Central memory CD8-positive, alpha-beta T cell (primary cell): Measurements from ENCODE around the gene CAMK2D.
A peak's percentile ranks its signal among the peaks of the same experiment; 100 is the strongest.
"Not testable (repeated sequence)": the region's sequence is repeated elsewhere in the genome, so short reads cannot be mapped to it uniquely, and the experiment has no call there.

Experiments
- ATAC-seq: fragments of 150-1000 bp; cut with Tn5 transposase; replicated peaks from 2 replicates; pipeline ENCODE4 v1.10.0; 2022; ENCODE audit warnings: mild to moderate bottlenecking, moderate FRiP score, moderate number of reproducible peaks; ENCODE audit not compliant: poor library complexity, severe bottlenecking; ENCODE audit errors: extremely low read depth
- DNase-seq, 2 donors: peaks; one replicate each; pipeline ENCODE4 v3.0.0; 2021; ENCODE audit warnings: low spot score in 2 of 2
- H3K27ac Mint-ChIP-seq: one replicate; pipeline ENCODE4 v1.8.0; 2022; ENCODE audit warnings: low read depth, mild to moderate bottlenecking, moderate library complexity, mixed read lengths
- H3K27me3 Mint-ChIP-seq: one replicate; pipeline ENCODE4 v1.8.0; 2022; ENCODE audit warnings: mixed read lengths
- H3K36me3 Mint-ChIP-seq: one replicate; pipeline ENCODE4 v1.8.0; 2022; ENCODE audit warnings: mild to moderate bottlenecking, moderate library complexity, mixed read lengths; ENCODE audit not compliant: insufficient read depth
- H3K4me1 Mint-ChIP-seq: one replicate; pipeline ENCODE4 v1.8.0; 2022; ENCODE audit warnings: mixed read lengths
- H3K4me3 Mint-ChIP-seq: one replicate; pipeline ENCODE4 v1.8.0; 2022; ENCODE audit warnings: mild to moderate bottlenecking, moderate library complexity, mixed read lengths
- H3K9me3 Mint-ChIP-seq: one replicate; pipeline ENCODE4 v1.8.0; 2022; ENCODE audit warnings: mixed read lengths

Gene CAMK2D

GRCh38 chr4:113705097-113705496, 56.4 kb downstream of the CAMK2D start:
- not testable (repeated sequence) for ATAC-seq, H3K27me3 Mint-ChIP-seq
- peaks cover 17% of the 10 kb centered on the region for H3K4me1 Mint-ChIP-seq

GRCh38 chr4:113702596-113702995, 58.9 kb downstream of the CAMK2D start:
- H3K9me3 Mint-ChIP-seq, H3K27me3 Mint-ChIP-seq, DNase-seq, H3K27ac Mint-ChIP-seq, ATAC-seq, H3K36me3 Mint-ChIP-seq, H3K4me3 Mint-ChIP-seq: not testable (repeated sequence)
- peaks cover 12% of the 10 kb centered on the region for H3K4me1 Mint-ChIP-seq

More at GRCh38 chr4:113705097-113705496, 56.4 kb downstream of the CAMK2D start:
- not testable (repeated sequence) for H3K36me3 Mint-ChIP-seq, H3K4me3 Mint-ChIP-seq, H3K27ac Mint-ChIP-seq, DNase-seq, H3K9me3 Mint-ChIP-seq

DNA sequence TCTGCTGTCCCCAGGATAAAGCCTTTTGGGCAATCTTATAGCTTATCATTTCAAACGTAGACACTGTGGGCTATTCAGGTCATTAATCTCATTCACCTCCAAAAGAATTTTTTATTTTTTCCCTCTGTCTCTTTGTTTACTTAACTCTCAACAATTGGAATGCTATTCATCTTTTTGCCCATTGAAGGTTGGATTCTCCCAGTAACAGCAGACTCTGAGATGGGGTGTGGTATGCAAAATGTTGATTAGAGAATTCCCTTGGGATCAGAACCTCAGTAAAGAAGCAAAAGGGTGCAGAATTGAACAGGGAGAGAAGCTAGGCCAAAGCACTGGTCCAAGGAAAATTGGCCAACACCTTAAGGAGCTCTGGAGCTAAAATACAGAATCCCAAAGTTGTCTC, 60.4 kb downstream of the CAMK2D start:
- H3K27me3 Mint-ChIP-seq: no peaks in the 10 kb centered on the region
- no peaks in the 10 kb centered on the region for H3K9me3 Mint-ChIP-seq
- H3K27ac Mint-ChIP-seq: no peak overlapping the region
- peaks cover 4% of the 10 kb centered on the region for H3K36me3 Mint-ChIP-seq
- peaks cover 6% of the 10 kb centered on the region for H3K4me1 Mint-ChIP-seq
- no peak for DNase-seq
- H3K4me3 Mint-ChIP-seq: no peak overlapping the region
- no peak for ATAC-seq

DNA sequence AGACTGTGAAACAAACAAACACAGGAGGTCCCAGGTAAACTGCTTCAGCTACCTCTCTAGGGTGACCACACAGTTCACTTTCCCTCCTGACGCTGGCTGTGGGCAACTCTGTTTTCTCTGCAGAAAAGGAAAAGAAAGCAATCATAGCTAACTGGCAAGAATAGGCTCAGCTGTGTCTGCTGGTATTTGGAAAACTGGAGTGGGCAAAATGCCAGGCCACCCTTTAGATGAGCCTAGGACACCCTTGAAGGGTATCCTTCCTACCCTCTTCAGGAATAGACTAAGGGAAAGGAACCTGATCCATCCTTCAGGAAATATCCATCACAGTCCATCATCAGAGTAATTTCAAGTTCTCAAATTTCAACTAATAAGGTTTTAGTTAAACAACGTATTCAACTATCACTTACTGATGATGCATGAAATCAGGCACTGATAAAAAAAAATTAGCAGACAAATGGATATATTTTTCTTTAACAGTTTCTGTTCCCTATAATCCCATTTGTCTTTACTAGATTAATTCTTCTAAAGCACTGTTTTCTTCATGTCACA, 60.9 kb downstream of the CAMK2D start:
- Mint-ChIP-seq H3K27ac (no peak overlapping the region), H3K4me3 (no peak overlapping the region), H3K9me3 (no peaks in the 10 kb centered on the region), H3K27me3 (no peaks in the 10 kb centered on the region), H3K36me3 (peaks cover 4% of the 10 kb centered on the region), H3K4me1 (peaks cover 6% of the 10 kb centered on the region)
- ATAC-seq (no peak), DNase-seq (no peak)

GRCh38 chr4:113699772-113700171, 61.8 kb downstream of the CAMK2D start:
- no peak for DNase-seq
- peaks cover 6% of the 10 kb centered on the region for H3K4me1 Mint-ChIP-seq

GRCh38 chr4:113697429-113697828, 64.1 kb downstream of the CAMK2D start:
- H3K27ac Mint-ChIP-seq: no peak overlapping the region
- H3K36me3 Mint-ChIP-seq: peaks cover 1% of the 10 kb centered on the region
- no peaks in the 10 kb centered on the region for H3K9me3 Mint-ChIP-seq
- no peak overlapping the region for H3K4me3 Mint-ChIP-seq
- ATAC-seq (no peak), DNase-seq (no peak)
- H3K27me3 Mint-ChIP-seq: no peaks in the 10 kb centered on the region
- H3K4me1 Mint-ChIP-seq: peaks cover 11% of the 10 kb centered on the region

More at GRCh38 chr4:113699772-113700171, 61.8 kb downstream of the CAMK2D start:
- Mint-ChIP-seq H3K27ac (no peak overlapping the region), H3K4me3 (no peak overlapping the region), H3K27me3 (no peaks in the 10 kb centered on the region), H3K9me3 (no peaks in the 10 kb centered on the region), H3K36me3 (peaks cover 4% of the 10 kb centered on the region)
- ATAC-seq: no peak

DNA sequence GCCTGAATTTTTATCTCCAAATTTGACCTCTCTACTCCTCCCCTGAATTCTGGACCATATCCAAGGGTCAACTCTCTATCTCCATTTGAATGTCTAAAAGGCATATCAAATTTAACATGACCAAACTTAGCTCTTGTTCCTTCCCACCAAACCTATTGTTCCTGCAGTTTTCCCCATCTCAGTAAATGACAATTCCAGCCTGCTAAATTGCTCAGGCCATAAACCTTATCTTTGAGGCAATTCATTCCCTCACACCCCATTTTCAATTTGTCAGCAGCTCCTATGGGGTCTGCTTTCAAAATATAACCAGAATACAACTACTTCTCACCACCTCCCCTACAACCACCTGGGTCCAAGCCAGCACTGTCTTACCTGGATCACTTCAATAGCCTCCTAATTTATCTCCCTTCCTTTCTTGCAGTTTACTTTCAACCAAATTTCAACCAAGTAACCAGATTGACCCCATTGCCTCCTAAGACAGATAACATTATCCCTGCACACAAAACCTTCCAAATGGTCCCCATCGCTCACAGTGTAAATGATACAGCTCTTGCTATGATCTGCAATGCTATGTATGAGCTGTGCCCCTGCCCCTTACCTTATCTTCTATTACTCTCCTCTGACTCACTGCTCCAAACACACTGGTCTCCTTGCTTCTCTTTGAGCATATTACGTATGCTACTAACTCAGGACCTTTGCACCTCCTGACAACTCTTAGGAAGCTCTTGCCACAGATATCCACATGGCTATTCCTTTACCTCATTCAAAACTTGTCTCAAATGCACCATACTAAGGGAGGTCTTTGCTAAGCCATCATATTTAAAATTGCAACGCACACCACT, 66.0 kb downstream of the CAMK2D start:
- Mint-ChIP-seq H3K9me3 (no peaks in the 10 kb centered on the region), H3K4me1 (peaks cover 10% of the 10 kb centered on the region), H3K27ac (no peak overlapping the region), H3K4me3 (no peak overlapping the region), H3K36me3 (peaks cover 1% of the 10 kb centered on the region), H3K27me3 (no peaks in the 10 kb centered on the region)
- no peak for ATAC-seq
- no peak for DNase-seq

DNA sequence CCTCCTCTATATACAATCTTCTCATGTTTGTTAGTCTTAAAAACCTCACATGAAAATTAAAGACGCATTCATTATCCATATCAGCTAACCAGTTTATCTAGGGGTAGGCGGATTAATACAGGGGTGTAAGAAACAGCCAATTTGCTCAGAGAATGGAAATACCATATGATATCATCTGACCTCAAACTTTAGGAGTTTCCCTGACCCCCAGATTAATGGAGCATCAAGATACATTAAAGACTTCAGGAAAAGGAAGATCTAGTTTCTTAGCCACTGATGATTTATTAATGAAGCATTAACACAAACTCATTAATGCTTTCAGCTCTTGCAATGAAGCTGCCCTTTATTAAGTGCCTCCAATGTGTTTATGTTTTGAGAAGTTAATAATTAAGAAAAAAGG, 67.5 kb downstream of the CAMK2D start:
- peaks cover 4% of the 10 kb centered on the region for H3K36me3 Mint-ChIP-seq
- no peak overlapping the region for H3K4me3 Mint-ChIP-seq
- ATAC-seq (no peak), DNase-seq (no peak)
- H3K4me1 Mint-ChIP-seq: peaks cover 22% of the 10 kb centered on the region
- H3K9me3 Mint-ChIP-seq: no peaks in the 10 kb centered on the region
- H3K27ac Mint-ChIP-seq: no peak overlapping the region
- H3K27me3 Mint-ChIP-seq: no peaks in the 10 kb centered on the region

DNA sequence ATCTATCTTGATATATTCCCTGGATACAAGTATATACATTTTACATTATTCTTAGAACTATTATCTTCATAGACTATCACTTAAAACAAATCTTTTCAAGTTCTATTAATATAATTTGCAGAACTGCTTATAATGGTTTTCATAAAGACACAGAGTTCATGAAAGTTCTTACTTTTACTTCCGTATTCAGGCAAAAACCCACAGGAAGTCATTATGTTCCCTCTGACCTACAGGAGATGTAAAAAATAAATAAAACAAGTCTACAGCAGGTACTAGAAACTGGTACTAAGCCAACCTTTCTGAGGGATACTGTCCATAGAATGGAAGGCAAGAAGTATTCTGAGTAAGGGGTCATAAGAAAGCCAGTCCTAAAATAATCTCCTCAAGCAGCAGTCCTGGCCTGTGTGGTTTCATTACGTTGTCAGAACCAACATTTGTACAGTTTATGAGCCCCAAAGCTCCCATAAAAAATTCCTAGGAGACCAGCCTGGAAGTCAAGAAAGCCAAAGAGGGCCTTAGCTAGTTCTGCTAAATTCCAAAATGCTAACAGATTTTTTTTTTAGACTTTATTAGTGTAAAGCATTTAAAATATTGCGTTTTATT, 68.6 kb downstream of the CAMK2D start:
- no peak overlapping the region for H3K4me3 Mint-ChIP-seq
- no peaks in the 10 kb centered on the region for H3K9me3 Mint-ChIP-seq
- H3K4me1 Mint-ChIP-seq: peaks cover 30% of the 10 kb centered on the region
- H3K27ac Mint-ChIP-seq: peak overlapping the region; percentile 29
- ATAC-seq: peak; percentile 58
- no peak for DNase-seq
- H3K27me3 Mint-ChIP-seq: no peaks in the 10 kb centered on the region
- H3K36me3 Mint-ChIP-seq: peaks cover 3% of the 10 kb centered on the region

DNA sequence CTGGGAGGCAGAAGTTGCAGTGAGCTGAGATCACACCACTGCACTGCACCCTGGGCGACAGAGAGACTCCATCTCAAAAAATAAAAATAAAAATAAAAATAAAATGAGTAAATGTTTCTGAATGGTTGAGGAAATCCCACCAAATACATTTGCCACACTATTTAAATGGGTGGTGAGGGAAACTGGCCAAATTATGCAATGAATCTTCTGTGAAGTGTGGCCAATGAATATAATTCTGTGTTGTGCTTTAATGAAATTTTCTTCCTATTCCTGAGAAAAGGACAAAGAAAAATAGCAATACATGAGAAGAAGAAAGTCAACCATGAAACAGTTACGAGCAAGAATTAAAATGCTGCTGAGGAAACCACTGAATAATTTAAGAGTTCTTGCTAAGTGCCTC, 69.9 kb downstream of the CAMK2D start:
- Mint-ChIP-seq H3K27me3 (no peaks in the 10 kb centered on the region), H3K4me1 (peaks cover 42% of the 10 kb centered on the region), H3K4me3 (no peak overlapping the region), H3K27ac (no peak overlapping the region), H3K9me3 (no peaks in the 10 kb centered on the region), H3K36me3 (peaks cover 3% of the 10 kb centered on the region)
- DNase-seq: no peak
- ATAC-seq: no peak

DNA sequence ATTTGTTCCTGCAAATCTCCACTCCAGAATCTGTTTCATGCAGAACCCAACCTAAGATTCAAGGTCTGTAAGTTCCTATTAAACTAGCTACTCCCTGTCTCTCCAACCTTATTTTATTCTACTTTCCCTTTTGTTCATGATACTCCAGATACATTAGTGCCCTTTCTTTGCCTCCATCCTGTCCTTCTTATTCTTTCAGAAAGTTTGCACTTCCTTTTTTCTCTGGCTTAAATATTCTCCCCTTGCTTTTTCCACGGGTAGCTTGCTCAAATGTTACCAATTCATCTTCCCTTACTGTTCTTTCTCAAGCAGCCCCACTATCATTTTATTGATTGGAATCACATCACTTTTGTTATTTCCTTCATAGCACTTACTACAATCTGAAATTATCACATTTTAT, 72.1 kb downstream of the CAMK2D start:
- H3K4me3 Mint-ChIP-seq: no peak overlapping the region
- H3K9me3 Mint-ChIP-seq: no peaks in the 10 kb centered on the region
- ATAC-seq: no peak
- H3K4me1 Mint-ChIP-seq: peaks cover 42% of the 10 kb centered on the region
- peak overlapping the region; percentile 9 for H3K27ac Mint-ChIP-seq
- no peak for DNase-seq
- H3K36me3 Mint-ChIP-seq: peaks cover 3% of the 10 kb centered on the region
- H3K27me3 Mint-ChIP-seq: no peaks in the 10 kb centered on the region

- H3K4me1 Mint-ChIP-seq: peaks cover 51% of the 10 kb centered on the region
- peaks cover 3% of the 10 kb centered on the region for H3K36me3 Mint-ChIP-seq
- H3K4me3 Mint-ChIP-seq: no peak overlapping the region
- ATAC-seq: no peak
- no peak for DNase-seq
- H3K27ac Mint-ChIP-seq: no peak overlapping the region
- no peaks in the 10 kb centered on the region for H3K9me3 Mint-ChIP-seq
- H3K27me3 Mint-ChIP-seq: no peaks in the 10 kb centered on the region
Measured at GRCh38 chr4:113687067-113687718, 74.3 kb downstream of the CAMK2D start.
